Activated gamma-delta T cell (primary cell): ENCODE data around the gene ASMTL.
"Not testable (repeated sequence)": the region's sequence is repeated elsewhere in the genome, so short reads cannot be mapped to it uniquely, and the experiment has no call there.

ENCODE experiments used
- DNase-seq: peaks from one replicate; lab custom pipeline; 2025; lab: John Stamatoyannopoulos, UW

The ASMTL gene

GRCh38 chrX:1388651-1389050, 64.1 kb downstream of the ASMTL start:
- DNase-seq: no peak

DNA sequence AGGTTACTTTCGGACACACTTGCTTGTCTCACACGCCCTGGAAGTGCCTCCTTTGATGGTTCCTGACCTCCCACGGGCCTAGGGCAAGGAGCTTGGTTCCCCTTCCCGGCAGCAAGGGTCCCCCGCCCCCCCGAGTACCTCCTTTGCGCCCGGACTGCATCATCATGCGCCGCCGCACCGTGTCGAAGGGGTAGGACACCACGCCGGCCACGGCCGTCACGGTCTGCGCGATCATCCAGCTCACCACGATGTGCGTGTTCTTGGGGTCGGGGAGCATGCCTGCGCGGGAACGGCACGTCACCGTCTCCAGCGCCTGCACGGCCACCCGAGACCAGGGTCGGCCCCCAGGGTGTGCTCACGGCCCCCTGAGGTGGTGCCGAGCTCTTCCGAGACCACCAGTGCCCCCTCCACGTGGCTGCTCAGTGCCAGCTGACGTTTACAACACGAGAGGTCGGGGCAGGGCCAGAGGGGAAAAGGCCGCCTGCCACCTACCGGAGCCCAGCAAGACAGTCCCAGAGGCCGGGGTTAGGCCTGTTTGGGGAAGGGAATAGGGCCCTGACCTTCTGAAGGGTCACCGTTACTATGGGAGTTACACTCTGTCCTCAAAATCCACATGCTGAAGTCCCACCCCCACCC, 65.5 kb downstream of the ASMTL start:
- DNase-seq: no peak

DNA sequence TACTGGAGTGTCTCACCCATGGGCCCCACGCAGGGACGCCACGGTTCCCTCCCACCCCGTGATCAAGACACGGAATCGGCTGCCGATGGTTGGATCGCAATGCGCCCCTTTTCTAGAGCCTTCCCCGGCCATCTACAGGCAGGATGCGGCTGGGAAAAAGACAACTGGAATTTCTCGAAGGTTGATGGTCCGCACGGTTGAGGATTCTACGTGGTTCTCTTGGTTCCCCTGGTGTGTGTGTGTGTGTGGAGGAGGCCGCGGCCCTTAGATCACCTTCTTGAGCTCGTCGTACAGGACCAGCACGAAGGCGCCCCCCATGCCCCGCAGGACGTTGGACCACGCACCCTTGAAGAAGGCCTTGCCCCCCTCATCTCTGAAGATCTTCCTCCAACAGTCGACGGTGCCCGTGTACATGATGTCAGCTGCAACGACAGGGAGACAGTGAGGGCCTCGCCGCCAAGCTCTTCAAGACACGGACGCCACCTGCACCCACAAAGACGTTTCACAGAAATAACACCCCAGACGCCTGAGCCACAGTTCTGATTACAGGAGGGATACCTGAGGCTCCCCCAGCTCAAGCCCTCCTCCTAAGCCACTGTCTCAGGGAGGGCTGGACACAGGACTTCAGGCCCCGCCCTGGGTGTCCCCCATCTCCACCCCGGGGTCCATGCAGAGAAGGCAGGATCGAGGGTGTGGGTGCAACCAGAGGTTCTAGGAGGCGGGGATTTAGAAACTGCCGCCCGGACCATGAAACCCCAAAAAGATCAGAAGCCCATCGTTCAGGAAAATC, 66.2 kb downstream of the ASMTL start:
- DNase-seq: no peak

GRCh38 chrX:1385253-1386223, 67.2 kb downstream of the ASMTL start:
- DNase-seq: no peak

DNA sequence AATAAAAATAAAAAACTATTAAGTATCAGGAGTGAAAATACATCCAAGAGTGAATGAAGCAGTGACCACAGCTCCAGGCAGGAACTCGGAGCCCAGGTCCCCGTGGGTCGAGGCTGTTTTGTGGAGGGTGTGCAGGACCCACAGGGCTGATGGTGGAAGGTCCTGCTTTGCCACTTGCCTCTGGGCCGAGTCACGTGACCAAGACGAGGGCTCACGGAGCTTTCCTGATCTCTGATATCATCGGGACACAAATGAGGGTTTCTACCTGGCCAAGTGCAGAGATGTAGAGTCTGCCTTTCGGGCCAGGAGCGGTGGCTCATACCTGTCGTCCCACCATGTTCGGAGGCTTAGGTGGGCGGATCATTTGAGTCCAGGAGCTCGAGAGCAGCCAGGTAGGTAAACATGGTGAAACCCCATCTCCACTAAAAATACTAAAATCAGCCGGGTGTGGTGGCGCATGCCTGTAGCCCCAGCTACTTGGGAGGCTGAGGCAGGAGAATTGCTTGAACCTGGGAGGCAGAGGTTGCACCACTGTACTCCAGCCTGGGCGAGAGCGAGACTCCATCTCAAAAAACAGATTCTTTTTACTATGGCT, 68.0 kb downstream of the ASMTL start:
- no peak for DNase-seq

- no peak for DNase-seq
These were observed 72.0 kb downstream of the ASMTL start for GRCh38 chrX:1380672-1381233.

DNA sequence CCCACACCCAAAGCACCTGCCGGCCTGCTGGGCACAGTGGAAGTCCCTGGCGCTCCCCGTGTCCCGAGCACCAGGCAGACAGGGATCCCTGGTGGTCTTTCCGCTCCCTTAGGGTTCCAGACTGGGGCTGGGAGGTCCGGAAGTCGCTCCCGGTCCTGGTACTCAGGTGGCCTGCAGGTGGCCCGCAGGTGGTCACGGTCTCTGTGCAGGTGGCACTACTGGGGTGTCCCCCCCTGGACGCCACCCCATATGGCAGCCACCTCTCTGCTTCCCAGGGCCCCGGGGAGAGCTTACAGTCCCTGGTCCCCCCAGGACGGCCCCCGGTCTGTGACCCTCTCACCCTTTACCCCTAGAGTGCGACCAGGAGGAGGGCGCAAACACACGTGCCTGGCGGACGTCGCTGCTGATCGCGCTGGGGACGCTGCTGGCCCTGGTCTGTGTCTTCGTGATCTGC, 74.4 kb downstream of the ASMTL start:
- DNase-seq: no peak

GRCh38 chrX:1368385-1368698, 84.4 kb downstream of the ASMTL start:
- no peak for DNase-seq

- DNase-seq: not testable (repeated sequence)
These were observed 86.3 kb downstream of the ASMTL start for GRCh38 chrX:1366363-1366762.

- no peak for DNase-seq
These were observed 90.8 kb downstream of the ASMTL start for GRCh38 chrX:1361910-1362309.

GRCh38 chrX:1361275-1361674, 91.4 kb downstream of the ASMTL start:
- DNase-seq: no peak

- no peak for DNase-seq
These were observed 92.5 kb downstream of the ASMTL start for GRCh38 chrX:1360171-1360570.

DNA sequence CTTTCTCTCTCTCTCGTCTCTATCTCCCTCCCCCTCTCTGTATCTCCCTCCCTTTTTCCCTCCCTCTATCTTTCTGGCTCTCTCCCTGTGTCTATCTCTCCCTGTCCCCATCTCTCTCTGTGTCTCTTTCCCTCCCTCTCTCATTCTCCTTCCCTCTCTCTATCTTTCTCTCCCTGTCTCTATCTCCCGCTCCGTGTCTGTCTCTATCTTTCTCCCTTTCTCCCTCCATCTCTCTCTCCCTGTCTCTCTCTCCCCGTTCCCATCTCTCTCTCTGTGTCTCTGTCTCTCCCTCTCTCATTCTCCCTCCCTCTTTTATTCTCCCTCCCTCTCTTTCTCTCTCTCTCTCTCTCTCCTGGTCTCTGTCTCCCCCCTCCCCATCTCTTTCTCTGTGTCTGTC, 93.2 kb downstream of the ASMTL start:
- no peak for DNase-seq

DNA sequence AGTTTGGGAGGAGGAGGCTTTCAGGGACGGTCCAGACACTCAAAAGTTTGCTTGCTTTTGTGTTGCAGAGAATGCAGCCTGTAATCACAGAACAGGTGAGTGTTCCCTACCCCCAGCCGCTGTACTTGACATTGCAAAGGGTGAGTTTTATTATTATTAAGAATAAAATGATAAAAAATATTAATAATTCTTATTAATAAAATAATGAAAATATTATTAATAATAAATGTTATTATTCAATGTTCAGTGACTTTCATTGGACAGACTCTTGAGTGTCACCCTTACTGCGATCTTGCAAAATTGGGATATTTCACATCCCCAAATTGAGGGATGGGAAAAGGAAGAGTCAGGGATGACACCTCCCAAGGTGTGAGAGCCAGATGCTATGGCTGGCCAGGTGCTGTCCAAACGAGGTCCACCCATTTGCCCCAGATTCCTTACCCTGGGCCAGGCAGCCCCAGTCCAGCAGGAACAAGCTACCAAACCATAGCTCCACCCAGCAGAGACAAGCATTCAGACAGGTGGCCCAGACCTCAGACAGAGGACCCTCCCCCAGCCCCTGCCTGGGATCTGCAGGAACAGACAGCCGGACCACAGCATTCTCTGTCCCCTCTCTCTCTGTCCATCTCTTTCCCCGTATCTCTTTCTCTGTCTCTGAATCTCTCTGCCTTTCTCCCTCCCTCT, 93.8 kb downstream of the ASMTL start:
- no peak for DNase-seq

- DNase-seq: no peak
These were observed 94.7 kb downstream of the ASMTL start for GRCh38 chrX:1357993-1358392.

DNA sequence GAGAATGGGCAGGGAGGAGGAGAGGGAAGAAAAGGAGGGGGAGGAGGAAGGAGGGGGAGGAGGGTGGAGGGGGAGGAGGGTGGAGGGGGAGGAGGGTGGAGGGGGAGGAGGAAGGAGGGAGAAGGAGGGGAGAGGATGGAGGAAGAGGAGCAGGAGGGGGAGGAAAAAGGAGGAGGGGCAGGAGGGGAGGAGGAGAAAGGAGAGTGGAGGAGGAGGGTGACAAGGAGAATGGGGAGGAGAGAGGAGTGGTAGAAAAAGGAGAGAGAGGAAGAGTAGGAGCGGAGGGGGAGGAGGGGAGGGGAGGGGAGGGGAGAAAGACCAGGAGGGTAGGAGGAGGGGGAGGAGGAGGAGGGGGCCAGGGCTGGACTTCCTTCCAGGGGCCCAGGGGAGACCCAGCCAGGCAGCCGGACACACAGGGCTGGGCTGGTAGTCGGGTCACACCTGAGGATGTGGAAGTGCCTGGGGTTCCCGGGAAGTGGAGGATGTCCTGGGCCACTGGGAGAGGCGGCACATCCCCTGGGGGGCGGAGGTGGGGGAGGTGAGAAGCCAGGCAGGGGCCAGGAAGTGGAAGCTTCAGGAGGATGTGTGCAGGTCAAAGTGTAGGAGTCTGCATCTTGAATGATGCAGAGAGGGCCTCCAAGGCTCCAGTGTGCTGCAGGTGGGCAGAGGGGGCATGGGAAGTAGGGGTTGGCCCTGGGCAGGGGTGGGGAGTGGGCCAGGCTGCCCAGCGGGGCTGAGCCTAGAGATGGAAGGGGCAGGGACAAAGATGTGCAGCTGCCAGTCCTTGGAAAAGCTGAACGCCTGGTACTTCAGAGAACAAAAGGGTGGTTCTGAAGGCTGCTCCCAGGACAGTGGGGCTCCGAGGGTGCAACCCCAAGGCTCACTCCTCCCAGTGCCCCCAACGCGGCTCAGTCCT, 97.3 kb downstream of the ASMTL start:
- DNase-seq: no peak

DNA sequence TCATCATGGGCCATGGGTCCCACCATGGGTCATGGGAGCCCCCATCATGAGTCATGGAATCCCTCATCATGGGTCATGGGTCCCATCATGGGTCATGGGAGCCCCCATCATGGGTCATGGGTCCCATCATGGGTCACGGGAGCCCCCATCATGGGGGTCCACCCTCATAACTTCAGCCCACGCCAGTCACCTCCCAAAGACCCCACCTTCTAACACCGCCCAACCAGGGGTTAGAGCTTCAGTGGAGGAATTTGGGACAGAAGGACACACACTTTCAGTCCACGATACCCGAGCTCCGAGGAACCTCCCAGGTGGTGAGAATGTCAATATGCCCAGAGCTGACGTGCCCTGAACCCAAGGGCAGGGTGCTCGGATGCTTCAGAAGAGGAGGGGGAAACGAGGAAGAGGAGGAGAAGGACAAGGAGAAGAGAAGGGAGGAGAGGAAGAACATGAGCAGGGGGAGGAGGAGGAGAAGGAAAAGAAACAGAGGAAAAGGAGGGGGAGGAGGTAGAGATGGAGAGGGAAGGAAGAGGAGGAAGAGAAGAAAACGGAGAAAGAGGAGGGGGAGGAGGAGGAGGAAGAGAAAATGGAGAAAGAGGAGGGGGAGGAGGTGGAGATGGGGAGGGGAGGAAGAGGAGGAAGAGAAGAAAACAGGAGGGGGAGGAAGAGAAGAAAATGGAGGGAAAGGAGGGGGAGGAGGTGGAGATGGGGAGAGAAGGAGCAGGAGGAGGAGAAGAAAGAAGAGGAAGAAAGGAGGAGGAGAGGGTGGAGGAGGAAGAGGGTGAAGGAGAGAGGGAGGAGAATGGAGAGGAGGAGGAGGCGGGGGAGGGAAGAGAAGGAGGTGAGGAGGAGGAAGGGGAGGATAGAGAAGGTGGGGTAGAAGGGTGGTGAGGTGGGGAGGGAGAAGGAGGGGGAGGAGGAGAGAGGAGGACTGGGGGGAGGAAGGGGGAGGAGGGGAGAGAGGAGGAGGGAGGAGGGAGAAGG, 98.4 kb downstream of the ASMTL start:
- no peak for DNase-seq
